NB4 (cell line): ENCODE data around the gene MSH3.

ENCODE experiments used
- DNase-seq: peaks from one replicate; pipeline ENCODE4 v3.0.0; 2010; ENCODE audit warnings: low read depth
- H3K4me3 ChIP-seq: one replicate; pipeline ENCODE4 v1.5.1; 2011; ENCODE audit warnings: mild to moderate bottlenecking, low read depth, low read length, moderate library complexity
- CTCF ChIP-seq: IDR thresholded peaks from one replicate; pipeline ENCODE4 v1.5.1; 2012; ENCODE audit warnings: low read depth, low read length
- MAX ChIP-seq: IDR thresholded peaks from 2 replicates; pipeline ENCODE4 v1.6.1; 2011; ENCODE audit warnings: low read depth, low read length
- MYC ChIP-seq: IDR thresholded peaks from 2 replicates; pipeline ENCODE4 v1.6.1; 2011; ENCODE audit warnings: low read depth, low read length
- POLR2A ChIP-seq: IDR thresholded peaks from 2 replicates; pipeline ENCODE4 v1.6.1; 2011; ENCODE audit warnings: mild to moderate bottlenecking; ENCODE audit not compliant: insufficient read length; ENCODE audit errors: extremely low read depth

MSH3 gene

GRCh38 chr5:80707645-80708044, 53.2 kb downstream of the MSH3 start:
- no peak for DNase-seq
- H3K4me3 ChIP-seq: no peak overlapping the region
- TF ChIP-seq POLR2A (no peak), MAX (no peak)

GRCh38 chr5:80711216-80711615, 56.8 kb downstream of the MSH3 start:
- DNase-seq: no peak
- no peak overlapping the region for H3K4me3 ChIP-seq
- TF ChIP-seq CTCF (no peak), MAX (no peak), POLR2A (no peak), MYC (no peak)

DNA sequence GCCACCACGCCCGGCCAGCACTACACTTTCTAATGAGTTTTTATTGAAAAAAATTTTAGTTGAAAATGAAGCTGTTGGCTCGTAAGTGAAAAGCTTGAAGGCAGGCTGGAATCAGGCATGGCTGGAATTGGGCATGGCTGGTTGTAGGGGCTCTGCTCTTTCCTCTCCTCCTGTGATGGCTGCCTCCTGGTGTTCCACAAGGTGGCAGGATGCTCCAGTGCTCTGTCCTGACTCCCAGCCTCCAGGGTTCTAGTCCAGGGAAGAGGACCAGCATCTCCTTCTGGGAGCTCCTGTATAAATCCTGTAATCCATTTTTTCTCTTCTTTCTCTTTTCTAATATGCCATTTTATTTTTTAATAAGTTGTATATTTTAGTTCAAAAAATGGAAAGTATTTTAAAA, 57.5 kb downstream of the MSH3 start:
- TF ChIP-seq CTCF (no peak), MAX (no peak), MYC (no peak), POLR2A (no peak)
- no peak overlapping the region for H3K4me3 ChIP-seq
- peak; percentile 17 for DNase-seq

DNA sequence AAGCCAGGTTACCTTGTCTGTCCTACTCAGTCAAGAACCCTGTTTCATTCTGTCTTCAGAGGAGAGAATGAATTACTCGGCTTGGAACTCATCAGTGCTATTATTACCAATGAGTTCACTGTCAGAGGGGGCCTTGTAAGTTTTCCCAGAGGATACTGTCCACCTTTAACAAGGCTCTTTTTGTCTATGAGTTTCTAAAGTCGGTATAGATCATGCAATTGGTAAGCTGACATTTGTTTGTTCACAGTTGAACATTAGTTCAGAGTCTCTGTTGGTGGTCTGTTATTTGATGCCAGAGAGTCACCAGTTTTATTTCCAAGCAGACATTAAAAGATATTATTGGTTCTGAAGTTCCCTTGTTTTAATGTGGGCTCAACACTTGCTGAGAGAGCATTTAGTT, 58.5 kb downstream of the MSH3 start:
- TF ChIP-seq CTCF: no peak
- TF ChIP-seq MAX: no peak
- TF ChIP-seq MYC: no peak
- TF ChIP-seq POLR2A: no peak
- no peak overlapping the region for H3K4me3 ChIP-seq
- no peak for DNase-seq

GRCh38 chr5:80713631-80714030, 59.2 kb downstream of the MSH3 start:
- no peak for DNase-seq
- TF ChIP-seq MAX (no peak), CTCF (no peak), POLR2A (no peak), MYC (no peak)
- no peak overlapping the region for H3K4me3 ChIP-seq

GRCh38 chr5:80714570-80715298, 60.3 kb downstream of the MSH3 start:
- DNase-seq: no peak
- no peak overlapping the region for H3K4me3 ChIP-seq
- TF ChIP-seq POLR2A (no peak), MYC (no peak), MAX (no peak), CTCF (no peak)
